Activated naive CD8-positive, alpha-beta T cell treated with anti-CD3 and anti-CD28 coated beads, Interleukin-2, amount 50 U/mL, for 24 hours (primary cell): ENCODE measurements around the gene PODN.

Experiments
- ATAC-seq: fragments of 150-1000 bp; cut with Tn5 transposase; one replicate; pipeline ENCODE4 v1.10.0; 2021
- DNase-seq: peaks from one replicate; pipeline ENCODE4 v3.0.0; 2021
- H3K27ac Mint-ChIP-seq: one replicate; pipeline ENCODE4 v1.8.0; 2021; ENCODE audit warnings: mild to moderate bottlenecking, mixed read lengths
- H3K27me3 Mint-ChIP-seq: one replicate; pipeline ENCODE4 v1.8.0; 2021; ENCODE audit warnings: mixed read lengths
- H3K36me3 Mint-ChIP-seq: one replicate; pipeline ENCODE4 v1.8.0; 2021; ENCODE audit warnings: low read depth, mixed read lengths
- H3K4me1 Mint-ChIP-seq: one replicate; pipeline ENCODE4 v1.8.0; 2021; ENCODE audit warnings: mixed read lengths
- H3K4me3 Mint-ChIP-seq: one replicate; pipeline ENCODE4 v1.8.0; 2021; ENCODE audit warnings: mild to moderate bottlenecking, moderate library complexity, mixed read lengths
- H3K9me3 Mint-ChIP-seq: one replicate; pipeline ENCODE4 v1.8.0; 2021; ENCODE audit warnings: mixed read lengths

PODN gene

DNA sequence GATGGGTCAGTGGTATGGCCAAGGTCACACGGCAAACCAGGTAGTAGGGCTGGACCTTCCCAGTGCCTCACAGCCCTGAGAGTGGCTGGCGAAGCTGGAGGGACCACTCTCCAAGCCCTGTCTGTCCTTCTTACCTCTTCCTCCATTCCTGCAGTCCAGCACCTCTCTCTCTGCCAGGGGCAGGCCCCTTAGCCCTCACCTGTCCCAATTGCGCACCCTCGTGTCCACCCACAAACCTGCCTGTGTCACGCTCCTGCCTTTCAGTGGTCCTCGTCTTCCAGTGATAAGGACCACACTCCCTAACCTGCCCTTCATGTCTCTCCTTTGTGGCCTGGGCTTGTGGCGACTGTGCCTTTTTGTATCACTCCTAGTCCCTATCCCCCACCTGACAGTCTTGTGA is 3.4 kb downstream of the PODN start:
- H3K27ac Mint-ChIP-seq: no peak overlapping the region
- ATAC-seq: no peak
- no peak for DNase-seq
- peaks cover 4% of the 10 kb centered on the region for H3K4me1 Mint-ChIP-seq
- H3K27me3 Mint-ChIP-seq: peaks cover 33% of the 10 kb centered on the region
- H3K36me3 Mint-ChIP-seq: no peaks in the 10 kb centered on the region
- no peaks in the 10 kb centered on the region for H3K9me3 Mint-ChIP-seq
- no peak overlapping the region for H3K4me3 Mint-ChIP-seq

DNA sequence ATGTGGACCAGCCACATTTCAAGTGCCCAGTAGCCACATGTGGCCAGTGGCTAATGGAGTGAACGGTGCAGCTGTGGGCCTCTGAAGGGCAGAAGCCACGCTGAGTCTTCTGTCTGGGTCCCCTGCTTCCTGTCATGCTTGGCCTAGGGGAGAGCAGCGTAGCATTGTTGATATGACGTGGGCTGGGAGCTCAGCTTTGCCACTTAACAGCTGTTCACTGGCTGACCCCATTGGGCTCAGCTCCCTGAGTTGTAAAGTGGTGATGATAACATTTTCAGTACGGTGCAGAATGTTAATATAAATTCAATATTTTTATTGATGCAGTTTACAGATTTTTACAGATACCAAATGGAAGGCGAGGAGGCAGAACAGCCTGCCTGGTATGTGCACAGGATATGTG is 4.5 kb downstream of the PODN start:
- H3K27ac Mint-ChIP-seq: no peak overlapping the region
- ATAC-seq (no peak), DNase-seq (no peak)
- no peaks in the 10 kb centered on the region for H3K9me3 Mint-ChIP-seq
- H3K4me3 Mint-ChIP-seq: no peak overlapping the region
- H3K27me3 Mint-ChIP-seq: peaks cover 22% of the 10 kb centered on the region
- no peaks in the 10 kb centered on the region for H3K36me3 Mint-ChIP-seq
- peaks cover 4% of the 10 kb centered on the region for H3K4me1 Mint-ChIP-seq

DNA sequence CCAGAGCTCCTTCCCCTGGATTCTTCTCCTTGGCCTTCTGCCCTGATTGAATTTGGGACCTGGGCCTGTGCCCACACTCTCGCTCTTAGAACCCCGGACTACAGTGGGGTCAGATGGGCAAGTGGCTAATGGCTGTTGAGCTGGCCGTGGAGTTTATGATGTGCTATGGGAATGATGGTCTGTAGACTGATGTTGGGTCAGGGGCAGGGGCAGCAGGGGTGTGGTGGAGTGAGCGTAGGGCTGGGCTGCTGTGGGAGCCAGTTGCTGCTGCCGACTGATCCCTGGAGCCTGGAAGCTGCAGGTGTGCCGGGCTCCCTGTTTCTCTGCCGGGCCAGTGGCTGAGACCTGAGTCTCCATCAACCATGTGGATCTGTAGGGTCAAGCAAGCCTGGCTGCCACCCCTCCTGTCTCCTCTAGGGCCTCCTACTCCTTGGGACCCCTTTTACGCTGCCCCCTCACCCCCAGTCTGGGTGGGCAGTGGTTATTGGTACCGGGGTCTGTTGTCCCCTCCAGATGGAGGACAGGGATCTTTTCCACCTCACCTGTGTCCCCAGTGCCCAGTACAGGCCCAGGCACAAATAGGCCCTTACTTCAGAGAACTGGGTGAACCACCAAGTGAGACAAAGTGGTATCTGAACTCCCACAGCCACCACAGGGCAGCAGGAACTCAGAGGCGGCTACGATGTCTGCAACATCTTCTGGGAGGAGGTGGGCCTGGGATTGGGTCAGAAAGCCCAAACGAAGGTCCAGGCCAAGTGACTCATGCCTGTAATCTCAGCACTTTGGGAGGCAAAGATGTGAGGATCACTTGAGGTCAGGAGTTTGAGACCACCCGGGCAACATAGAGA is 5.1 kb downstream of the PODN start:
- H3K4me1 Mint-ChIP-seq: peaks cover 3% of the 10 kb centered on the region
- DNase-seq (no peak), ATAC-seq (no peak)
- H3K36me3 Mint-ChIP-seq: no peaks in the 10 kb centered on the region
- no peak overlapping the region for H3K4me3 Mint-ChIP-seq
- no peaks in the 10 kb centered on the region for H3K9me3 Mint-ChIP-seq
- no peak overlapping the region for H3K27ac Mint-ChIP-seq
- H3K27me3 Mint-ChIP-seq: peaks cover 21% of the 10 kb centered on the region

DNA sequence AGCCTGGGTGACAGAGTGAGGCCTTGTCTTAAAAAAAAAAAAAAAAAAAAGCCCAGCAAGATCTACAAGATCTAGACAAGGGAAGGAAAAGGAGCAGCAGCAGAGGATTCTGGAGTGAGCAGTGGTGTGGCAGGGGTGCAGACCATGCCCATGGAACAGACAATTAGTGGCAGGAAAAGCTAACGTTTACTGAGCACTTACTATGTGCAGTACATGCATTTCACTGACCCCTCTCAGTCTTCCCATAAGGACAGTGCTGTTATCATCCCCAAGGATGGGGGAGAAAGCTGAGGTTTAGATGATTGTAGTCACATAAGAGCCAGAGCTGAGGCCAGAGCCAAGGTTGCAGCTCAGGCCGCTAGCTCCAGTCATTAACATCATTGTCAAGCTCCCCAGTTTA is 5.9 kb downstream of the PODN start:
- Mint-ChIP-seq H3K9me3 (no peaks in the 10 kb centered on the region), H3K27me3 (peaks cover 20% of the 10 kb centered on the region), H3K27ac (no peak overlapping the region), H3K4me3 (no peak overlapping the region), H3K4me1 (peaks cover 3% of the 10 kb centered on the region), H3K36me3 (no peaks in the 10 kb centered on the region)
- ATAC-seq (no peak), DNase-seq (no peak)

DNA sequence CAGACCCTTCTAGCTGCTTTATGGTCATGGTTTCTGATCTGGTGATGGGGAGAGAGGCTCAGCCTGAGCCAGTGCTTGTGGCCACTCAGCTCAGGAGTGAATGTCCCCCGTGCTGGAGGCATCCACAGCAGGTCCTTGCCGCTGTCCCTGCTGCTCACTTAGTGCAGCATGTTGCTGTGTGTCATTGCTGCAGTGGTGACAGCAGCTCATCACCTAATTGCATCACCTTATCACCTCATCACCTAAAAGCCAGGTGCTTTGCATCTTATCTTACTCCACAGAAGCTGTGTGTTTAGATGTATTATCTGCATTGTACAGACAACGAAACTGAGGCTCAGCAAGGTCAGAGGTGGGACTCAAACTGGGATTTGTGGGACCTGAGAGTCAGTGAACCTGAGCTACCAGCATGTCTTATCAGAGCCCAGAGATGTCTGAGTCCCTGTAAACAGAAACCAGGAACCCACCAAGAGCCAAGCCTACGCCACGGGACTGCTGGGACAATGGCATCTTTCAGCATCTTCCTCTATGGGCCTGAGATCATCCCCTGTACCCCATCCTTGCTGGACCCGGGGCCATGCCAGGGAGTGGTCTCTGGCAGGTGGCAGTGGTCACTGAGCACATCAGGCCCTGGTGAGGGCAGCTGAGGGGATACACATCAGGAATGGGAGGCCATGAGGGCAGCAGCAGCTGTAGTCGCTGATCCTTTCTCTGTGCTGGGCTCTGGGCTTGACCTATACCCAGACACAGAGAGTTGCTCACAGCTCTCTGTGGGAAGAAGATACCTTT is 6.5 kb downstream of the PODN start:
- no peak overlapping the region for H3K27ac Mint-ChIP-seq
- H3K36me3 Mint-ChIP-seq: no peaks in the 10 kb centered on the region
- H3K4me1 Mint-ChIP-seq: peaks cover 1% of the 10 kb centered on the region
- H3K9me3 Mint-ChIP-seq: no peaks in the 10 kb centered on the region
- ATAC-seq: no peak
- H3K4me3 Mint-ChIP-seq: no peak overlapping the region
- H3K27me3 Mint-ChIP-seq: peaks cover 13% of the 10 kb centered on the region
- DNase-seq: no peak

DNA sequence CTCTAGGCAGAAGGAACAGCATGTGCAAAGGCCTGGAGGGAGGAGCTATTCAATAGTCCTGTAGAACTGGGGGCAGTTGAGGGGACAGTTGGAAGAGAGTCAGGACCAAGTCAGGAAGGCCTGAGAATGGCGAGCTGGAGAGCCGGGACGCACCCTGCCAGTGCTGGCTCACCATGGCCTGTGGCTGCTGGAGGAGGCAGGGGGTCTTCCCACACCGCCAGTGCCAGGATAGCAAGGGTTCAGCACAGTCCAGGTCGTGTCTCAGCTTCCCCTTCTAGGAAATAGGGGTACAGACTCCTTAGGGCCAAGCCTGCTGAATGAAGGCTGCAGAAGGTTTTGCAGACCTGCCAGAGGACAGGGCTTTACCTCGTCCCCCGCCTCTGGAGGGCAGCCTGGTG is 7.3 kb downstream of the PODN start:
- peaks cover 7% of the 10 kb centered on the region for H3K27me3 Mint-ChIP-seq
- no peak for ATAC-seq
- H3K36me3 Mint-ChIP-seq: no peaks in the 10 kb centered on the region
- no peaks in the 10 kb centered on the region for H3K9me3 Mint-ChIP-seq
- H3K4me3 Mint-ChIP-seq: no peak overlapping the region
- DNase-seq: no peak
- no peaks in the 10 kb centered on the region for H3K4me1 Mint-ChIP-seq
- H3K27ac Mint-ChIP-seq: no peak overlapping the region

DNA sequence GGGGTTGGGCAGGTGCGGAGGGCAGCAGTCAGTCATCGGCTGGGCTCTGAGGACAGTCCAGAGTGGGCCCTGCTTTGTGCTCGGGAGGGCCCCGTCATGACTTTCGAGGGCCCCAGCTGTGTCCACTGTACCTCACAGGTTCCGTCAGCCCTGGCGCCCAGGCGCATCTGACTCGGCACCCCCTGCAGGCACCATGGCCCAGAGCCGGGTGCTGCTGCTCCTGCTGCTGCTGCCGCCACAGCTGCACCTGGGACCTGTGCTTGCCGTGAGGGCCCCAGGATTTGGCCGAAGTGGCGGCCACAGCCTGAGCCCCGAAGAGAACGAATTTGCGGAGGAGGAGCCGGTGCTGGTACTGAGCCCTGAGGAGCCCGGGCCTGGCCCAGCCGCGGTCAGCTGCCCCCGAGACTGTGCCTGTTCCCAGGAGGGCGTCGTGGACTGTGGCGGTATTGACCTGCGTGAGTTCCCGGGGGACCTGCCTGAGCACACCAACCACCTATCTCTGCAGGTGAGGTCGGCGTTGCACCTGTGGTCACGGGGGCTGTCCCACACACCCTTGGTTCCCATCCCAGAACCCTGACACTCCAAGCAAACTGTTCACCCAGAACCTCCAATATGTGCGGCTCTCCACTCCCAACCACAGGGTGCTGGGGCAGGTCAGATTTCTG is 7.8 kb downstream of the PODN start:
- Mint-ChIP-seq H3K9me3 (no peaks in the 10 kb centered on the region), H3K27ac (no peak overlapping the region), H3K4me1 (no peaks in the 10 kb centered on the region), H3K4me3 (no peak overlapping the region), H3K27me3 (peaks cover 5% of the 10 kb centered on the region), H3K36me3 (no peaks in the 10 kb centered on the region)
- DNase-seq: no peak
- no peak for ATAC-seq

DNA sequence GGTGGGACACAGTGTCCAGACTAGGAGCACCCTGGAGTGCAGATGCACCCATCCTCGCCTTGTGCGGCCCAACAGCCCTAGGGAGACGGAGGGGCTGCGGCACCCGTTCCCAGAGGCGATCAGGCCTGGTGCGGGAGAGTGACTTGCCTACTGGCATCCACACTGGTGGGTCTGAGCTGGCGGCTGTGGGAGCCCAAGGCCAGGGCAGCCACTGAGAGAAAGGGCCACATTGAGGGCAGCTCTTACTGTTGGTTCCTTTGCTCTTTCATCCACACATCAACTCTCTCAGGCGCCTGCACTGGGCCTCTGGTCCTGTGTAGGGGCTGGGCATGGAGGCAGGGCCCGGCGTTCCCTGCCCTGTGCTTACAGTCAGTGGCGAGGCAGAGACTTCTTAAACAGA is 8.6 kb downstream of the PODN start:
- DNase-seq (no peak), ATAC-seq (peak; percentile 11)
- Mint-ChIP-seq H3K4me3 (no peak overlapping the region), H3K9me3 (no peaks in the 10 kb centered on the region), H3K4me1 (no peaks in the 10 kb centered on the region), H3K36me3 (no peaks in the 10 kb centered on the region), H3K27me3 (peaks cover 2% of the 10 kb centered on the region), H3K27ac (no peak overlapping the region)

DNA sequence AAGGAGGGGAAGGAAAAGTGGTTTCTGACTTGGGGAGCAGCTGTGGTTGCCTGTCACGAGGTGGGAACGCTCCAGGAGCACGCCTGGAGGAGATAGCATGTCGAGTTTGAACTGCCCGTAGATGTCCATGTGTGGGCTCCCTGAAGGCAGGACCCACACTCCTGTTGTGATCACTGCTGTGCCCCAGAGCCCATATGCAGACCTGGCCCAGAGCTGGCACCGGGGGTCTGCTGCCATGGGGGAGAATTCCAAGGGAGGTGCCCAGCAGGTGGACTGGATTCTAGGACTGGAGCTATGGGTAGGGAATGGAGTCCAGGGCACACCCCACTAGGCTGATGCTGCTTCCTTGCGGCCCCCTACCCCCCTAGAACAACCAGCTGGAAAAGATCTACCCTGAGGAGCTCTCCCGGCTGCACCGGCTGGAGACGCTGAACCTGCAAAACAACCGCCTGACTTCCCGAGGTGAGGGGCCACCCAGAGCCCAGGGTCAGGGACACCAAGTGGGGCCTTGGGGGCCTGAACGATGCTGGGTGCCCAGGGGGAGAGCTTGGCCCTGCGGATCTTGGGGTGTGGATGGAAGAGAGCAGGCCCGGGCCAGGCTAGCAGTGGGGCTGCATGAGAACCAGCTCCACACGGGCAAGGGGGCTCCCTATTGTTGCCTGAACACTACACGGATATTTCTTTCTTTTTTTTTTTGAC is 9.3 kb downstream of the PODN start:
- no peak for DNase-seq
- no peak overlapping the region for H3K27ac Mint-ChIP-seq
- no peaks in the 10 kb centered on the region for H3K4me1 Mint-ChIP-seq
- no peaks in the 10 kb centered on the region for H3K27me3 Mint-ChIP-seq
- ATAC-seq: no peak
- no peak overlapping the region for H3K4me3 Mint-ChIP-seq
- H3K36me3 Mint-ChIP-seq: no peaks in the 10 kb centered on the region
- no peaks in the 10 kb centered on the region for H3K9me3 Mint-ChIP-seq

DNA sequence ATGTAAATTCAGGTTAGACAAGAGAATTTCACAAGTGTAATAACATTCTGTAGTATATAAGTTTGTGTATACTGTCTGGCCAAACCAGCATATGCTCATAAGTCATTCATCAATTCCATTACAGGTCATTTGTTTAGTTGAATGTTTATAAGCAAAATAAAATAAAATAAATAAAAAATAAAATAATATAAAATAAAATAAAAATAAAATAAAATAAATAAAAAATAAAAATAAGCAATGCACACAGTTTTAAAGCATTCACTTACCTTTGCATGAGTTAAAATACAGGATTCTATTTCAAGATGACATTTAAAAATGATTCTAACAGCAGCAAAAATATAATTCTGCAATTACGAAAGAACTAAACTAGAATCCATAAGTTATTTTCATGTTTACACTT is 9.9 kb downstream of the PODN start:
- ATAC-seq (no peak), DNase-seq (no peak)
- no peaks in the 10 kb centered on the region for H3K36me3 Mint-ChIP-seq
- no peaks in the 10 kb centered on the region for H3K4me1 Mint-ChIP-seq
- H3K27ac Mint-ChIP-seq: no peak overlapping the region
- H3K27me3 Mint-ChIP-seq: no peaks in the 10 kb centered on the region
- no peak overlapping the region for H3K4me3 Mint-ChIP-seq
- no peaks in the 10 kb centered on the region for H3K9me3 Mint-ChIP-seq

DNA sequence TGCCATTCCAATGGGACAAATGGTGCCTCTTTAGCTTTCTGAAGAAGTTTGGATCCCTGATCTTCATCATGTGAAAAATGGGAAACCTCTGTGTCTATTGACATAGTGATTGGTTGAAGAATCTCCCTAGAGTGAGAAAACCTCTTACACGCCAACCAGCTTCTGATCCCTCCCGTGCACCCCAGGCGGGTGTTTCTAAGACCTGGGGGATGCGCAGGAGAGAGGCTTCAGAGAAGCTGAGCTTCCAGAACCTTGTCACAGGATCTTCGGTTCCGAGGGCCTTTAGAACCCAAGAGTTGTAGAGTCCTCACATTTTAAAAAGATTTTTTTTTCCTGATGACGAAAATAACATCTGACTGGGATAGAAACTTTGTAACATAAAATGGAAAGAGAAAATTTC is 11.3 kb downstream of the PODN start:
- no peaks in the 10 kb centered on the region for H3K4me1 Mint-ChIP-seq
- DNase-seq: no peak
- H3K36me3 Mint-ChIP-seq: no peaks in the 10 kb centered on the region
- no peaks in the 10 kb centered on the region for H3K9me3 Mint-ChIP-seq
- H3K27ac Mint-ChIP-seq: no peak overlapping the region
- no peaks in the 10 kb centered on the region for H3K27me3 Mint-ChIP-seq
- no peak overlapping the region for H3K4me3 Mint-ChIP-seq
- ATAC-seq: no peak

DNA sequence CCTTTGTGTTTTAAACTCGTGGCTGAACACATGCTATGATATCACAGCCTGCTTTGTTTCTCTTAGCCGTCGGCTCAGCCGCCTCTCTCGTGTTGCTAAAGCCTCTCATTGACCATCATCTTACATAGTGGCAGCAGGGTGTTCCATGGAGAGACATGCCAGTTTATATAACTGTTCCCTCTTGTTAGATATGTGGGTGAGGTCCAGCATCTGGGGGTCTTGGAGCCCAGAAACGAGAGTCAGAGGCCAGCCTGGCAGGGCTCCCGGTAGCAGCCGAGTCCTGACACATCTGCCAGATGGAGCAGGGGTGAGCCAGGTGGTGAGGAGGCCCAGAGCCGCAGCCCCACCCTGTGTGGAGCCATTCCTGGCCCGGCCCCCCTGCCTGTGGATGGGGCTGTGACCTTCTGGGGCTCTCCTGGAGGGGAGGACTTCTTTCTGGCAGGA is 11.9 kb downstream of the PODN start:
- Mint-ChIP-seq H3K36me3 (no peaks in the 10 kb centered on the region), H3K4me3 (no peak overlapping the region), H3K9me3 (no peaks in the 10 kb centered on the region), H3K27me3 (no peaks in the 10 kb centered on the region), H3K4me1 (no peaks in the 10 kb centered on the region), H3K27ac (no peak overlapping the region)
- DNase-seq (no peak), ATAC-seq (no peak)

DNA sequence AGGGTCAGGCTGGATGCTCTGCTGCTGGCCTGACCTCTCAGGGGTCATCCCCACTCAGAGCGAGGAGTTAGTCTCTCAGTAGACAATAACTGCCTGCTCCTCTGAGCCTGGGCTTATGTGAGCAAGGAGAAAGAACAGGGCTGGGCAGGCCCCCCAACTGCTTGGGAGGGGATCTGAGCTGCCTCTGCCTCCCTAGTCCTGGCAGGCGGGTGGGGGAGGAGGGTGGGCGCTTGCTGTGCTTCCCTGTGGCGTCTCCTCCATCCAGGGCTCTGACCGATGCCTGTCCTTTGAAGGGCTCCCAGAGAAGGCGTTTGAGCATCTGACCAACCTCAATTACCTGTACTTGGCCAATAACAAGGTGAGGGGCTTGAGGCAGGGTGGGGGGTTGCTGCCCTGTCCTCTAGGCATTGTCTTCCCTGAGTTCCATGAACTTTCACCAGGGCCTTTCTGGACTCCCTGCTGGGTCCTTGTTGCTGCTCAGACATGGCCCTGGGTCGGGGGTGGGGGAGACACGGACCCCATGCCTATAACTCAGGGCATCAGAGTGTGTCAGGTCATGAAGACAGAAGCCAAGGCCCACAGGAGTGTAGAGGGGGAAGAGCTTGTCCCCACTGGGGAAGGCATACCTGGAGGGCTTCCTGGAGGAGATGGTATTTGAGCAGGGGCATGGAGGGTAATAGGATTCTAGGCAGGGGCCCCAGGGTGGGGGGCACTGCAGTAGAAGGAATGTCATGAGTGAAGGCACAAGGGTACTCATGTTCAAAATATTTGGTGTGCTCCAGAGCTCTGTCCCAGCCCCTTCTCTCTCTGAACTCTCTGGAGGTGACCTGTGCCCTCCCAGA is 12.5 kb downstream of the PODN start:
- Mint-ChIP-seq H3K4me1 (no peaks in the 10 kb centered on the region), H3K27me3 (no peaks in the 10 kb centered on the region), H3K36me3 (no peaks in the 10 kb centered on the region), H3K27ac (no peak overlapping the region), H3K4me3 (no peak overlapping the region), H3K9me3 (no peaks in the 10 kb centered on the region)
- no peak for DNase-seq
- no peak for ATAC-seq

DNA sequence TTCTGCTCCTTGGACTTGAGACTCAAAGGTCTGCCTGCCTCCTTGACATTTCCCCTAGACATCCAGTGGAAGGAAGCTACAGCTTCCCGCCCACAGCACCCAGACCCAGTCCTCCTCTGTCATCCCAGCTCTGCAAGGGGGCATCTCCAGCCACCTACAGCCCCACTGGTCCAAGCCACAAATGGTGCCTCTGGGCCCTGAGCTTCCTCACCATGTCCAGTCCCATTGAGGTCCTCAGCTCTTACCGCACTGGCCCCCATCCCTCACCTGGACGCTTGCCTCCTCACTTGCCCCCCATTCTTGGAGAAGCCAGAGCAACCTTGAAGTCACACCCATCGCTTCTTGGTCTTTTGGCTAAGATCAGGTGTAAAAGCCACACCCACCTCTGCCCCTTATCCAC is 13.2 kb downstream of the PODN start:
- DNase-seq (no peak), ATAC-seq (no peak)
- H3K27ac Mint-ChIP-seq: no peak overlapping the region
- no peaks in the 10 kb centered on the region for H3K4me1 Mint-ChIP-seq
- H3K27me3 Mint-ChIP-seq: no peaks in the 10 kb centered on the region
- H3K36me3 Mint-ChIP-seq: no peaks in the 10 kb centered on the region
- no peak overlapping the region for H3K4me3 Mint-ChIP-seq
- no peaks in the 10 kb centered on the region for H3K9me3 Mint-ChIP-seq
